ENCODE results near the gene FIG4. TPM values are rescaled to one million over a fixed set of nuclear protein-coding genes. Genes with fewer than 3 reads are reported as not detected.

FIG4 gene
- total RNA-seq, result 6.4 and 12.2 TPM in 2 replicates

DNA sequence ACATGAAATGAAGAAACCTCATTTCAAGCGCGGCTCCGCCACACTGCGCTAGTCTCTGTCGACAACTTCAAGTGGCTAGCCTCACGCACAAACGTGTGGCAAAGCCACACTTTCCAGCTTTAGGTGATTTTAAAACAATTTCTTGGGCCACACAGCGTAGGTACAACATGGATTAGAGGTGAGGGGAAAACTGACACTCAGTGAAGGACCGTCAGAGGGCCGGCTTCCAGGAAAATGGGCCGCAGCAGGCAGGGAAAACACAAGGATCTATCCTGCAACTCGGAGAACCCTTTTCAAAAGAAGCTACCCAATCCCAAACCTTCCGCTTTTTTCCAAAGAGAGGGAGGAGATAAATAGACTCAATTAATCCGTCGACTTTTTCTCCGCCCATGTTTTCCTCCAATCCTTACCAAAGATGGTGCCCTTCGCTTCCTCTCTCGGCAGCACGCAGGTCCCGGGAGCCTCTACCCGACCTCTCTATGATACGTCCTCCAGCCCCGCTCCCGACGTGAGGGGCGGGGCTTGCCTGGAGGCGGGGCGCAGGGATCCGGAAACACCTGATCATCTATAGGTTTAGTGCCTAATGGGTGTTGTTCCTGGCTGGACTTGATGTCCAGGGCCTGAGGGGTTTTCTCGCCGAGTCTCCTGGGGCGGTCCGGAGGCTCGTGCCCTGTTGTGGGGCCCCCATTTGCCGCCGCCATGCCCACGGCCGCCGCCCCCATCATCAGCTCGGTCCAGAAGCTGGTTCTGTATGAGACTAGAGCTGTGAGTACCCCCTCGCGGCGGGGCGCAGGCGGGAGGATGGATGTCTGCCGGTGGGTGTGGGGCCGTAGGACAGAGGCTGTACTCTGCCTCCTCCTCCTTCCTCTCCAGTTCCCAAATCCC is at the start of gene FIG4, which contains the start of gene AK9:
Gene FIG4, plus strand, starts transcription at position 560 of the 885 bp plus-strand sequence. Its CDS starts 140 bp downstream, at position 700.
Gene AK9, minus strand, starts transcription at position 466 of the 885 bp plus-strand sequence. CDS start 15,457 bp downstream, outside the sequence.

Other genes with a start within 250 kb of the FIG4 start
- gene MICAL1, start 235.5 kb upstream of the FIG4 start, total RNA-seq, result 32.9 and 51.1 TPM in 2 replicates
- 5.4 and 6.6 TPM in 2 replicates for gene ZBTB24, start 208.1 kb upstream of the FIG4 start, total RNA-seq
- 0.33 and 1.0 TPM in 2 replicates for gene AK9, start 94 bp upstream of the FIG4 start, total RNA-seq

Measured in mesangial cell (primary cell).